Measurements from ENCODE around the gene GH2. TPM values are rescaled to one million over a fixed set of nuclear protein-coding genes. Genes with fewer than 3 reads are reported as not detected.
"Not testable (repeated sequence)": the region's sequence is repeated elsewhere in the genome, so short reads cannot be mapped to it uniquely, and the experiment has no call there.

The GH2 gene
- total RNA-seq, 1 donor from 2014 or later, result not detected

DNA sequence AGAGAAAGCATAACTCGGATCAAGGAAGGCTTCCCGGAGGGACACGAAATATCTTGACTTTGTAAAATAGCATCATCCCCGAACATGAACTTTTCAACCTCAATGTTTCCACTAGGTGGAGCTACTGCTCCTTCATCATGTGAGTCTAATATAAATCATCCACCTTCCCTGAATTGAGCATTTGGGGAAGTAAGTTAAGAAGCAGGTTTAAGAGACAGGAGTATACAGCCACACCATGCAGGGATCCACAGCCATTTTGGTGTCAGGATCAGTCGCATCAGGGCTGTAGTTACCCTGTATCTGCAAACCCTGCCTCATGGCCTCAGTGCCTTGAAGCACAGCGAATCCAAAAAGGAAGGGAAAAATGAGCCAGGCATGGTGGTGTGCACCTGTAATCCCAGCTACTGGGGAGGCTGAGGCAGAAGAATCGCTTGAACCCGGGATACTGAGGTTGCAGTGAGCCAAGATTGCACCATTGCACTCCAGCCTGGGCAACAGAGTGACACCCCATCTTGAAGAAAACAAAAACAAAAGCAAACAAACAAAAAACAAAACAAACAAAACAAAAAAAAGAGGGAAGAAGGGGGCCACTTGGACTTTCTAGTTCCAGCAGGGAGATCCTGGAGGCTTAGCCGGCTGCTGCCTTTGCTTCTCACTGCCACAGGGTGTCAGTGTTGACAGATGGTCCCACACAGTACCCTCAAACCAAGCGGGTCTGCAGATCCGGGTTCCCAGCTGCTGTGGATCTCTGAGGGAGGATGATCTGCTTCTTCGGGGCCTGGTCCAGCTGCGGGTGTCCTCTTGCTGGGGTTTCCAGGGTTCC is 7.5 kb upstream of the GH2 start:
- DNase-seq, result peak; percentile 53
- H3K36me3 Mint-ChIP-seq (ENCODE audit: unreplicated experiment); H3K9me3 Mint-ChIP-seq (ENCODE audit: unreplicated experiment); H3K4me3 Mint-ChIP-seq (ENCODE audit: unreplicated experiment); H3K27me3 Mint-ChIP-seq (ENCODE audit: unreplicated experiment): not testable (repeated sequence)
- Mint-ChIP-seq H3K27ac (ENCODE audit: unreplicated experiment) (peak overlapping the region; percentile 89), H3K4me1 (ENCODE audit: low read depth, unreplicated experiment) (peaks cover 24% of the 10 kb centered on the region)
- TF ChIP-seq, protein P1, sequence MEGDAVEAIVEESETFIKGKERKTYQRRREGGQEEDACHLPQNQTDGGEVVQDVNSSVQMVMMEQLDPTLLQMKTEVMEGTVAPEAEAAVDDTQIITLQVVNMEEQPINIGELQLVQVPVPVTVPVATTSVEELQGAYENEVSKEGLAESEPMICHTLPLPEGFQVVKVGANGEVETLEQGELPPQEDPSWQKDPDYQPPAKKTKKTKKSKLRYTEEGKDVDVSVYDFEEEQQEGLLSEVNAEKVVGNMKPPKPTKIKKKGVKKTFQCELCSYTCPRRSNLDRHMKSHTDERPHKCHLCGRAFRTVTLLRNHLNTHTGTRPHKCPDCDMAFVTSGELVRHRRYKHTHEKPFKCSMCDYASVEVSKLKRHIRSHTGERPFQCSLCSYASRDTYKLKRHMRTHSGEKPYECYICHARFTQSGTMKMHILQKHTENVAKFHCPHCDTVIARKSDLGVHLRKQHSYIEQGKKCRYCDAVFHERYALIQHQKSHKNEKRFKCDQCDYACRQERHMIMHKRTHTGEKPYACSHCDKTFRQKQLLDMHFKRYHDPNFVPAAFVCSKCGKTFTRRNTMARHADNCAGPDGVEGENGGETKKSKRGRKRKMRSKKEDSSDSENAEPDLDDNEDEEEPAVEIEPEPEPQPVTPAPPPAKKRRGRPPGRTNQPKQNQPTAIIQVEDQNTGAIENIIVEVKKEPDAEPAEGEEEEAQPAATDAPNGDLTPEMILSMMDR (IDR thresholded peaks at IDR 0.05; ENCODE audit: partially characterized antibody, unreplicated experiment), result peak; percentile 65

DNA sequence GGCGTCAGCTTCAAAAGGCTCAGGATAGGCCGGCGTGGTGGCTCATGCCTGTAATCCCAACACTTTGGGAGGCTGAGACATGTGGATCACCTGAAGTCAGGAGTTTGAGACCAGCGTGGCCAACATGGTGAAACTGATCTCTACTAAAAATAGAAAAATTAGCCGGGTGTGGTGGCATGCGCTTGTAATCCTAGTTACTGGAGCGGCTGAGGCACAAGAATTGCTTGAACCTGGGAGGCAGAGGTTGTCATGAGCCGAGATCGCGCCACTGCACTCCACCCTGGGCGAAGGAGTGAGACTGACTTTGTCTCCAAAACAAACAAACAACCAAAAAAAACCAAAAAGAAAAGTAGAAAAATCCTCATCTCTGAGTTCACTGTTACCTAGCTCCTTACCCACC is 3.4 kb upstream of the GH2 start:
- not testable (repeated sequence) for H3K27ac Mint-ChIP-seq (ENCODE audit: unreplicated experiment); H3K36me3 Mint-ChIP-seq (ENCODE audit: unreplicated experiment); H3K9me3 Mint-ChIP-seq (ENCODE audit: unreplicated experiment); H3K27me3 Mint-ChIP-seq (ENCODE audit: unreplicated experiment); H3K4me3 Mint-ChIP-seq (ENCODE audit: unreplicated experiment); DNase-seq
- peaks cover 22% of the 10 kb centered on the region for H3K4me1 Mint-ChIP-seq (ENCODE audit: low read depth, unreplicated experiment)

DNA sequence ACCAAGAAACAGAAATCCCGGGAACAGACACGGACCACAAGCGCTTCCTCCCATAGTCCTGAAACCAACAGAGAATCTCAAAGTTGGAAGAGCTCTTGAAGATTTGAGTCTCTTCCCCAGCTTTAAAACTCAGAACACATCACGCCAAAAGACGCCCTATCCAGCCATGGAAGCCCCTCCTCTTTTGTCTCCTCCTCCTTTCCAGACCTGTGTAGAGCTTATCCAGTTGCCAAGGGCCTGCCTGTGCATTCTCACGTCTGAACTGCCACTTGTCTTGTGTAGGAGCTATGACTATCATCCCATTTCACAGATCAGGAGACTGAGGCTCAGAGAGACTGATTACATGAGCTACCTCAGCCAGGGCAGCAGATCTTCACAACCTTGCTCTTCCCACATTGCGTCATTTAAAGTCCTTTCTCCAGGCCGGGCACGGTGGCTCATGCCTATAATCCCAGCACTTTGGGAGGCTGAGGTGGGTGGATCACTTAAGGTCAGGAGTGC is 932 bp upstream of the GH2 start:
- H3K9me3 Mint-ChIP-seq (ENCODE audit: unreplicated experiment); DNase-seq; H3K27me3 Mint-ChIP-seq (ENCODE audit: unreplicated experiment); H3K36me3 Mint-ChIP-seq (ENCODE audit: unreplicated experiment); H3K27ac Mint-ChIP-seq (ENCODE audit: unreplicated experiment); H3K4me3 Mint-ChIP-seq (ENCODE audit: unreplicated experiment): not testable (repeated sequence)
- peaks cover 13% of the 10 kb centered on the region for H3K4me1 Mint-ChIP-seq (ENCODE audit: low read depth, unreplicated experiment)

DNA sequence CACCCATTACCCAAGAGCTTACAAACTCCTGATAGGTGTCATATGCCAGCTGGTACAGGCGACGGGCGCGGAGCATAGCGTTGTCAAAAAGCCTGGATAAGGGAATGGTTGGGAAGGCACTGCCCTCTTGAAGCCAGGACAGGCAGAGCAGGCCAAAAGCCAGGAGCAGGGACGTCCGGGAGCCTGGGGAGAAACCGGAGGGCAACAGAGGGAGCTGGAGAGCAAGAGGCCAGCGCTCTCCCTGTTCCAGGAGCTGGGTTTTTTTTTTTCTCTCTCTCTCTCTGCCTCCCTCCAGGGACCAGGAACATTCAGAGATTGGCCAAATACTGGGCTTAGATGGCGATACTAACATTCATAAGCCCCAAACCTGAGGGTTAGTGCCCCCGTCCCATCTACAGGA is 407 bp downstream of the GH2 start:
- not testable (repeated sequence) for H3K4me1 Mint-ChIP-seq (ENCODE audit: low read depth, unreplicated experiment); H3K36me3 Mint-ChIP-seq (ENCODE audit: unreplicated experiment); H3K27ac Mint-ChIP-seq (ENCODE audit: unreplicated experiment); H3K9me3 Mint-ChIP-seq (ENCODE audit: unreplicated experiment); H3K27me3 Mint-ChIP-seq (ENCODE audit: unreplicated experiment); H3K4me3 Mint-ChIP-seq (ENCODE audit: unreplicated experiment)
- peak; percentile 53 for DNase-seq

DNA sequence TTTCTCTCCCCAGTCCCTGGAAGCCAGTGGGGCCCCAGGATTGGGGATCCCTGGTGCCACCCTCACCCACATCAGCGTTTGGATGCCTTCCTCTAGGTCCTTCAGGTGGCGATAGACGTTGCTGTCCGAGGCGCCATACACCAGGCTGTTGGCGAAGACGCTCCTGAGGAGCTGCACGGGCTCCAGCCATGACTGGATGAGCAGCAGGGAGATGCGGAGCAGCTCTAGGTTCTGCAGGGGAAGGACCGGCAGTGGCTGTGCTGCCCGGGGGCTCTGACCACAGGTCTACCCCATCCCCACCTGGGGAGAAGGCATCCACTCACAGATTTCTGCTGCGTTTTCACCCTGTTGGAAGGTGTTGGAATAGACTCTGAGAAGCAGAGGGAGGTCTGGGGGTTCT is 1.0 kb downstream of the GH2 start:
- no peaks in the 10 kb centered on the region for H3K36me3 Mint-ChIP-seq (ENCODE audit: unreplicated experiment)
- peaks cover 4% of the 10 kb centered on the region for H3K4me1 Mint-ChIP-seq (ENCODE audit: low read depth, unreplicated experiment)
- no peak overlapping the region for H3K4me3 Mint-ChIP-seq (ENCODE audit: unreplicated experiment)
- H3K27ac Mint-ChIP-seq (ENCODE audit: unreplicated experiment), result no peak overlapping the region
- no peak for DNase-seq
- H3K9me3 Mint-ChIP-seq (ENCODE audit: unreplicated experiment), result peaks cover 1% of the 10 kb centered on the region
- peaks cover 5% of the 10 kb centered on the region for H3K27me3 Mint-ChIP-seq (ENCODE audit: unreplicated experiment)
- TF ChIP-seq, protein P1 (IDR thresholded peaks at IDR 0.05; ENCODE audit: partially characterized antibody, unreplicated experiment), result no peak

DNA sequence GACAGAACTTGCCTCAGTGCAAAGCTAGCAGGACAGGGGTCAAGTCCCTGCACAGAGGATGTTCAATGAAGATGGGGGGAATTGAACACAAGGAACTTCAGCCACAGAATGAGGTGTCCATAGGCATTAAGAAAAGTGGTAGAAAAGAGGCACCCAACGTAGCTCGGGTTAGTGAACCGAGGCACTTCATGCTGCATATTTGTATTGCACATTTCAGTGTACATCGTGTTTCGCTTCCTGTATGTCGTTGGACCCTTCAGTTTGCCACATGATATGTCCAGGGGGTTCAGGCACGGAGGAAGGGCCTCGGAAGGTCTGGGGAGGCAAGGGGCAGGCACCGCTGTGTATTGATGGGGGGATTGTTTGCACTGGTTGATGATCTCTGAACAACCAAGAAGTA is 3.3 kb downstream of the GH2 start:
- H3K4me1 Mint-ChIP-seq (ENCODE audit: low read depth, unreplicated experiment); H3K9me3 Mint-ChIP-seq (ENCODE audit: unreplicated experiment); H3K27ac Mint-ChIP-seq (ENCODE audit: unreplicated experiment); H3K27me3 Mint-ChIP-seq (ENCODE audit: unreplicated experiment); H3K4me3 Mint-ChIP-seq (ENCODE audit: unreplicated experiment); H3K36me3 Mint-ChIP-seq (ENCODE audit: unreplicated experiment); DNase-seq: not testable (repeated sequence)

DNA sequence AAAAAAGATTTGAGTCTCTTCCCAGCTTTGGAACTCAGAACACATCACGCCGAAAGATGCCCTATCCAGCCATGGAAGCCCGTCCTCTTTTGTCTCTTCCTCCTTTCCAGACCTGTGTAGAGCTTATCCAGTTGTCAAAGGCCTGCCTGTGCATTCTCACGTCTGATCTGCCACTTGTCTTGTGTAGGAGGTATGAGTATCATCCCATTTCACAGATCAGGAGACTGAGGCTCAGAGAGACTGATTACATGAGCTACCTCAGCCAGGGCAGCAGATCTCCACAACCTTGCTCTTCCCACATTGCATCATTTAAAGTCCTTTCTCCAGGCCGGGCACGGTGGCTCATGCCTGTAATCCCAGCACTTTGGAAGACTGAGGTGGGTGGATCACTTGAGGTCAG is 7.1 kb downstream of the GH2 start:
- H3K4me1 Mint-ChIP-seq (ENCODE audit: low read depth, unreplicated experiment); H3K27ac Mint-ChIP-seq (ENCODE audit: unreplicated experiment); H3K4me3 Mint-ChIP-seq (ENCODE audit: unreplicated experiment): not testable (repeated sequence)

DNA sequence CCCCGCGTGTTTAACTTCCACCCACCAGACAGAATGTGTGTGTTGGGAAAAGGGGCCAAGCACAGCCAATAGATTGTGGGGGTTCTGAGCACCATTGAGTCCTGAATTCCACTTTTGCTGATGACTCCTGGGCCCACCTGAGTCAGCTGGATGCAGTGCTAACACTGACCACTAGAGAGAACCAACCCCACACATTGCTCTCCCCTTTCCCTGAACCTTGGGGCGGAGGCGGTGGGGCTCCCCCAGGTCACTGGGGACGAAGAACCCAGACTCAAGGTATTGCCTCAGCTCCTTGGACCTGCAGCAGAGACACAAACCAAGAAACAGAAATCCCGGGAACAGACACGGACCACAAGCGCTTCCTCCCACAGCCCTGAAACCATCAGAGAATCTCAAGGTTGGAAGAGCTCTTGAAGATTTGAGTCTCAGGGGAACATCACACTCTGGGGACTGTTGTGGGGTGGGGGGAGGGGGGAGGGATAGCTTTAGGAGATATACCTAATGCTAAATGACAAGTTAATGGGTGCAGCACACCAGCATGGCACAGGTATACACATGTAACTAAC is 7.6 kb downstream of the GH2 start:
- H3K4me1 Mint-ChIP-seq (ENCODE audit: low read depth, unreplicated experiment); H3K9me3 Mint-ChIP-seq (ENCODE audit: unreplicated experiment); H3K27me3 Mint-ChIP-seq (ENCODE audit: unreplicated experiment); H3K27ac Mint-ChIP-seq (ENCODE audit: unreplicated experiment); H3K36me3 Mint-ChIP-seq (ENCODE audit: unreplicated experiment); H3K4me3 Mint-ChIP-seq (ENCODE audit: unreplicated experiment); DNase-seq: not testable (repeated sequence)

More for the DNA sequence above, 7.1 kb downstream of the GH2 start:
- H3K36me3 Mint-ChIP-seq (ENCODE audit: unreplicated experiment); H3K9me3 Mint-ChIP-seq (ENCODE audit: unreplicated experiment); H3K27me3 Mint-ChIP-seq (ENCODE audit: unreplicated experiment); DNase-seq: not testable (repeated sequence)

DNA sequence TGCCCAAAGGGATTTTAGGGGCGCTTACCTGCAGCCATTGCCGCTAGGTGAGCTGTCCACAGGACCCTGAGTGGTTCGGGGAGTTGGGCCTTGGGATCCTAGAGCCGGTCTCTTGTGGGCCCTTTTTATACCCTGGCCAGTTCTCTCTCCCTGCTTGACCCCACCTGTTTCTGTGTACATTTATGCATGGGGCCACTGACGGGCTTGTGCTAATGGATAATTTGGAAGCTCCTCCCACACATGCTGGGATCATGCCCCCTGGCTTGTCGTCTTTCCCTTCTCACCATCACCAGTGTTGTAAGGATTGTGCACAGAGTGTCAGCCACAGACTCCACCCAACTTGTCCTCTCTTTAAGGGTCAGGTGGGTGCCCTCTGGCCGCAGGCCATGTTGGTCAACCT is 8.2 kb downstream of the GH2 start, which contains the start of gene CSH2:
Gene CSH2, minus strand, starts transcription at position 101 of the 400 bp plus-strand sequence. Its CDS starts 63 bp downstream, at position 38.
- H3K4me1 Mint-ChIP-seq (ENCODE audit: low read depth, unreplicated experiment); H3K27ac Mint-ChIP-seq (ENCODE audit: unreplicated experiment): not testable (repeated sequence)

DNA sequence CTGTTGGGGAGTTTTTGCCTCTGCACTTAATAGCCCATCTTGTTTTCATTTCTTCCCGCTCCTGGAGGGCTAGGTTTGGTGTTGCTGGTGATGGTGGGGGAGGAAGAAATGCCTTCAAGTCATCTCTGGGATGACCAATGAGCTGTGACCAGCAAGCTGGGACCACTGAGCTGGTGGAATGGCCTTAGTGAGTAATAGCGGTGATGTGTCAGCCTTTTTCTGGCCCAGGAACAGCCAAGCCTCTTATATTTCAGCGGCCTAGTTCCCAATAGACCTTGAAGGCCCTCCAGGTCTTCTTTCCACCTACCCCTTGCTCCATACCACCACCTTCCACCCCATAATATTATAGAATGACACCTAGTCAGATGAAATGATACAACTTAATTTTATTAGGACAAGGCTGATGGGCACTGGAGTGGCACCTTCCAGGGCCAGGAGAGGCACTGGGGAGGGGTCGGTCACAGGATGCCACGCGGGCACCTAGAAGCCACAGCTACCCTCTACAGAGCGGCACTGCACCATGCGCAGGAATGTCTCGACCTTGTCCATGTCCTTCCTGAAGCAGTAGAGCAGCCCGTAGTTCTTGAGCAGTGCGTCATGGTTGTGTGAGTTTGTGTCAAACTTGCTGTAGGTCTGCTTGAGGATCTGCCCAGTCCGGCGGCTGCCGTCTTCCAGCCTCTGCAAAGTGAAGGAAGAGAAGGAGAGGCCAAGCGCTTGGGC is 9.9 kb downstream of the GH2 start:
- not testable (repeated sequence) for H3K4me3 Mint-ChIP-seq (ENCODE audit: unreplicated experiment); H3K27me3 Mint-ChIP-seq (ENCODE audit: unreplicated experiment); H3K36me3 Mint-ChIP-seq (ENCODE audit: unreplicated experiment); H3K4me1 Mint-ChIP-seq (ENCODE audit: low read depth, unreplicated experiment); H3K9me3 Mint-ChIP-seq (ENCODE audit: unreplicated experiment); H3K27ac Mint-ChIP-seq (ENCODE audit: unreplicated experiment); DNase-seq

More for the DNA sequence above, 8.2 kb downstream of the GH2 start, which contains the start of gene CSH2:
- not testable (repeated sequence) for DNase-seq; H3K9me3 Mint-ChIP-seq (ENCODE audit: unreplicated experiment); H3K4me3 Mint-ChIP-seq (ENCODE audit: unreplicated experiment); H3K27me3 Mint-ChIP-seq (ENCODE audit: unreplicated experiment); H3K36me3 Mint-ChIP-seq (ENCODE audit: unreplicated experiment)
